Fibroblast of pulmonary artery (primary cell): ENCODE results near the gene ARID4A.

Experiments used
- DNase-seq: peaks from one replicate; pipeline ENCODE4 v3.0.0-alpha.2; 2010; ENCODE audit warnings: low read depth
- H3K4me3 ChIP-seq: replicated peaks from 2 replicates; pipeline ENCODE4 v1.5.1; 2011; ENCODE audit warnings: low read depth, mild to moderate bottlenecking, control low read depth, low read length, moderate library complexity
- CTCF ChIP-seq: IDR thresholded peaks from 2 replicates; pipeline ENCODE4 v1.5.1; 2011; ENCODE audit warnings: mild to moderate bottlenecking, control low read depth, low read length, inconsistent platforms; ENCODE audit errors: missing control alignments

The ARID4A gene

GRCh38 chr14:58395812-58396788 is 97.7 kb downstream of the ARID4A start, which contains the start of gene TOMM20L:
TSS of gene TOMM20L (plus strand) at chr14:58395930. CDS start at chr14:58395958, 28 bp downstream.
- peak; percentile 9 for TF ChIP-seq CTCF
- peak; percentile 63 for DNase-seq
- peak within 1 kb of the TSS; percentile 38 for H3K4me3 ChIP-seq

- no peak for DNase-seq
- H3K4me3 ChIP-seq, result no peak overlapping the region
- no peak for TF ChIP-seq CTCF
These were observed 98.8 kb downstream of the ARID4A start for GRCh38 chr14:58397156-58397555.

GRCh38 chr14:58398495-58398894 is 100.1 kb downstream of the ARID4A start:
- no peak overlapping the region for H3K4me3 ChIP-seq
- no peak for DNase-seq
- TF ChIP-seq CTCF, result no peak

GRCh38 chr14:58398895-58399294 is 100.5 kb downstream of the ARID4A start:
- no peak overlapping the region for H3K4me3 ChIP-seq
- TF ChIP-seq CTCF, result no peak
- DNase-seq, result no peak

GRCh38 chr14:58401587-58401986 is 103.2 kb downstream of the ARID4A start:
- H3K4me3 ChIP-seq, result no peak overlapping the region
- DNase-seq, result no peak
- TF ChIP-seq CTCF, result no peak

GRCh38 chr14:58408681-58409215 is 110.4 kb downstream of the ARID4A start:
- DNase-seq, result no peak
- no peak for TF ChIP-seq CTCF
- no peak overlapping the region for H3K4me3 ChIP-seq

- DNase-seq, result peak; percentile 11
- TF ChIP-seq CTCF, result no peak
- H3K4me3 ChIP-seq, result no peak overlapping the region
These were observed 116.5 kb downstream of the ARID4A start for GRCh38 chr14:58414845-58415244.
